ENCODE measurements around the gene SYT15. TPM values are rescaled to one million over a fixed set of nuclear protein-coding genes. Genes with fewer than 3 reads are reported as not detected.

The SYT15 gene
- total and polyA plus RNA-seq, 2 donors (not counting 1 experiment from before 2014, with no cell fraction given), result 0.18 to 0.94 TPM

DNA sequence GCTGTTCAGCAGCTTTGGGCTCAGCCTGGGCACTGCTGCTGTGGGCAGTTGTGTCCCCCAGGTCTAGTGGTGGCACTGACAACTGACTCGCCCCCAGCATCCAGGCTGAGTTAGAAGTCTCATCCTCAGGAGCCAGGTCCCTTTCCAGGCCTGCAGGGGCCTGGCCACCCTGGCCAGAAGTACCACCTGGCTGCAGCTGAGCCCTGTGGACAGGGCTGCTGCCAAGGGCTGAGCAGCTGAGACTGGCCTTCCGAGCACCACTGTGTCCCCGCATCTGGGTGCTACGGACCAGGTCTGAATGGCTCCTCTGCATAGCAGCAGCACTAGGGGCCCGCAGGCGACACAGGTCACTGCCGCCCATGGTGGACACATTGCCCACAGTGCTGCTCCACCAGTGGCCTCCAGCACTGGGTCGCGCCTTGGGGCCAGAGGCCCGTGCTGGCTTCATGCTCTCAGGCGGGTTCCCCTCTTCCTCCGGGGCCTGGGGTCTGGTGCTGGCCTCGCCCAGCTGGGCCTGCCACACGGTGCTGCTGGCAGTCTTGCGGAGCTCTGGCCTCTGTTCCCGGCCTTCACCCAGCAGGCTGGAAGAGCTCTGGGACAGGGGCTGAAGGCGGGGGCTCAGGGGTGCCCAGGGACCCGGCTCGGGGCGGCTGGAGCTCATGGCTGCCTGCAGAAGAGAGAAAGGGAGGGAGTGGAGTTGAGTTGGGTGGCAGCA, 28.7 kb upstream of the SYT15 start:
- Histone ChIP-seq H3K79me2 (ENCODE audit: control insufficient read depth, insufficient read depth, low read length) (no peaks in the 10 kb centered on the region), H2AFZ (ENCODE audit: insufficient read depth, low read depth, low read length, poor library complexity, severe bottlenecking) (no peak overlapping the region), H3K4me3 (ENCODE audit: control extremely low read depth in 1 of 5, extremely low read depth in 1 of 5, insufficient read depth in 1 of 5, low read depth in 2 of 5, low read length in 4 of 5) (no peak overlapping the region), H3K9me3 (ENCODE audit: control extremely low read depth in 1 of 3, control insufficient read depth in 2 of 3, insufficient read depth in 1 of 3, low read length in 2 of 3) (no peaks in the 10 kb centered on the region), H3K36me3 (replicated peaks in 1 of 2; ENCODE audit: control extremely low read depth in 1 of 2, control insufficient read depth in 1 of 2, extremely low read depth in 1 of 2, insufficient read depth in 2 of 2, low read length in 1 of 2) (no peaks in the 10 kb centered on the region), H3K4me1 (ENCODE audit: control insufficient read depth in 2 of 2, insufficient read depth in 2 of 2, low read length in 2 of 2) (no peaks in the 10 kb centered on the region), H3K9ac (ENCODE audit: low read length) (no peak overlapping the region), H3K27me3 (replicated peaks in 1 of 4; ENCODE audit: control extremely low read depth in 1 of 4, control insufficient read depth in 3 of 4, insufficient read depth in 4 of 4, low read length in 3 of 4) (peaks cover 0 to 9% (median under 1%) of the 10 kb centered on the region in 4 experiments), H3K27ac (ENCODE audit: low read length in 2 of 2) (no peak overlapping the region), H3K4me2 (replicated peaks; ENCODE audit: low read depth, low read length, poor library complexity, severe bottlenecking) (no peak overlapping the region), H4K20me1 (ENCODE audit: control insufficient read depth, insufficient read depth, low read length, poor library complexity, severe bottlenecking) (no peaks in the 10 kb centered on the region)
- no peak for DNase-seq
- no peaks in the 10 kb centered on the region for H3K4me1 Mint-ChIP-seq
- 85% methylated on average over 20 of the region's 20 CpGs for WGBS (ENCODE audit: insufficient coverage)
- ChIA-PET POLR2A (interaction anchor here (0.6 kb wide), 1 partner anchor 462 kb away, joined by 4 read pairs; no protein-coding TSS in a partner anchor), CTCF (interaction anchor here (1.4 kb wide), 1 partner anchor 10 kb away, joined by 4 read pairs; no protein-coding TSS in a partner anchor)
- TF ChIP-seq EZH2 (IDR thresholded peaks at IDR 0.05; ENCODE audit: borderline replicate concordance, insufficient read depth, low read depth, low read length, poor library complexity, severe bottlenecking), result no peak
- TF ChIP-seq, protein P1, sequence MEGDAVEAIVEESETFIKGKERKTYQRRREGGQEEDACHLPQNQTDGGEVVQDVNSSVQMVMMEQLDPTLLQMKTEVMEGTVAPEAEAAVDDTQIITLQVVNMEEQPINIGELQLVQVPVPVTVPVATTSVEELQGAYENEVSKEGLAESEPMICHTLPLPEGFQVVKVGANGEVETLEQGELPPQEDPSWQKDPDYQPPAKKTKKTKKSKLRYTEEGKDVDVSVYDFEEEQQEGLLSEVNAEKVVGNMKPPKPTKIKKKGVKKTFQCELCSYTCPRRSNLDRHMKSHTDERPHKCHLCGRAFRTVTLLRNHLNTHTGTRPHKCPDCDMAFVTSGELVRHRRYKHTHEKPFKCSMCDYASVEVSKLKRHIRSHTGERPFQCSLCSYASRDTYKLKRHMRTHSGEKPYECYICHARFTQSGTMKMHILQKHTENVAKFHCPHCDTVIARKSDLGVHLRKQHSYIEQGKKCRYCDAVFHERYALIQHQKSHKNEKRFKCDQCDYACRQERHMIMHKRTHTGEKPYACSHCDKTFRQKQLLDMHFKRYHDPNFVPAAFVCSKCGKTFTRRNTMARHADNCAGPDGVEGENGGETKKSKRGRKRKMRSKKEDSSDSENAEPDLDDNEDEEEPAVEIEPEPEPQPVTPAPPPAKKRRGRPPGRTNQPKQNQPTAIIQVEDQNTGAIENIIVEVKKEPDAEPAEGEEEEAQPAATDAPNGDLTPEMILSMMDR (IDR thresholded peaks at IDR 0.05), result no peak
- H3K27ac Mint-ChIP-seq, result no peak overlapping the region
- no peak overlapping the region for H3K4me3 Mint-ChIP-seq
- peaks cover 9% of the 10 kb centered on the region for H3K27me3 Mint-ChIP-seq
- no peaks in the 10 kb centered on the region for H3K9me3 Mint-ChIP-seq (ENCODE audit: insufficient read depth)
- no peak for ATAC-seq (ENCODE audit: low read depth)
- intact Hi-C loops (cut with micrococcal nuclease), result no loop called here
